Thoracic aorta (tissue), 2 donors: ENCODE data around the gene TMEM145. TPM values are rescaled to one million over a fixed set of nuclear protein-coding genes. Genes with fewer than 3 reads are reported as not detected.

Experiments used
- ATAC-seq: fragments of 150-250 bp; one replicate; pipeline ENCODE4 v1.8.0; 2017; ENCODE audit warnings: low read depth; ENCODE audit not compliant: insufficient number of reproducible peaks, low FRiP score
- DNase-seq: peaks from one replicate; pipeline ENCODE4 v3.0.0-alpha.2; 2020; ENCODE audit warnings: low spot score
- H3K27ac ChIP-seq, 2 donors: fragments of 200-600 bp; sonication (generic); 1 replicate in 1 of 2; 2 replicates in 1 of 2; pipeline ENCODE4 v1.5.1; 2016; ENCODE audit warnings: mild to moderate bottlenecking in 2 of 2, moderate library complexity in 2 of 2
- H3K27me3 ChIP-seq: fragments of 200-600 bp; sonication (generic); replicated peaks from 2 replicates; pipeline ENCODE4 v1.6.0; 2016; ENCODE audit warnings: mild to moderate bottlenecking; ENCODE audit not compliant: insufficient read depth
- H3K36me3 ChIP-seq: fragments of 200-600 bp; sonication (generic); one replicate; pipeline ENCODE4 v1.5.1; 2016
- H3K4me1 ChIP-seq, 2 donors: fragments of 200-600 bp; sonication (generic); 1 replicate in 1 of 2; 2 replicates in 1 of 2; pipeline versions ENCODE4 v1.5.1 to v1.6.0; 2016; ENCODE audit warnings: low read depth in 2 of 2, mild to moderate bottlenecking in 1 of 2; ENCODE audit not compliant: control insufficient read depth in 1 of 2
- H3K4me3 ChIP-seq: fragments of 200-600 bp; sonication (generic); 2 replicates; pipeline ENCODE4 v1.5.1; 2016; ENCODE audit warnings: mild to moderate bottlenecking
- H3K9me3 ChIP-seq: fragments of 200-600 bp; sonication (generic); 2 replicates; pipeline ENCODE4 v1.5.1; 2016
- total RNA-seq, 2 donors: library from RNA; depleted of rRNA; stranded (reverse); fragments of >200 nt; gene quantifications; one replicate each; pipeline versions ENCODE4 v1.1.0 to v1.2.3, GENCODE V29; 2016
- TF ChIP-seq, protein P1 (sequence below): fragments of 200-600 bp; sonication (generic); IDR thresholded peaks from one replicate; pipeline ENCODE4 v1.5.1; 2019; ENCODE audit warnings: antibody characterized with exemption

The TMEM145 gene
- total RNA-seq, 2 donors from 2014 or later: not detected

DNA sequence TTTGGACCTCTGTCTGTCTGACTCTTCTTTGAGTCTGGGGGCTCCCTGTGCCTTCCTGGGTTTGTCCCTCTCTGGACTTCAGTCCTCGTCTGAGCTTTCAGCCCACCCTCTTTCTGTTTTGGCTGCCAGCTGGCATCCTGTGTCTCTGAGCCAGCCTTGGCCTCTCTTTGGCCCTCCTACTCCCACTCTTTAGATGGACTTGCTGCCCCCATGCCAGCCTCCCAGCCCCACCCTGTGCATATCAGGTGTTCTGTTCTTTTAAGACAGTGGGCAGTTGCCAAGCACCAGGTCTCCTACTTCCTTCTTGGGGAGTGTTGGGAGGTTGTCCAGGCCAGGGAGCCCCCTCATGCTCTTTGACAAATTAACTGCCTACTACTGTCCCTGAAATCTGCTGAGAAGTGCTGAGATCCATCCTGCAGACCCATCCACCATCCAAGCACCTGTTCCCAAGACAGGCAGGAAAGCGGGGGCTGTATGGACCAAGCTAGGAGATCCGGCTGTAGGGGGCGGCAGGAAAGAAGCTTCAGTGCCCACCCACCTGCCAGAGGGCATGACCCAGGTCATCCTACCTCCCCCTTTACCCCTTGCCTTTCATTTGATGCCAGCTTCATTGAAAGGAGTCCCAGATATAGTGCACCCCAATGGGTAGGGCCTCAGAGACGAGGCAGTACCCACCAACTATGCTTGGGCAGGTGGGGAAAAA is 34.5 kb upstream of the TMEM145 start:
- peak overlapping the region; percentile 81 for H3K4me3 ChIP-seq
- H3K27me3 ChIP-seq: no peaks in the 10 kb centered on the region
- ATAC-seq (no peak), DNase-seq (no peak)
- no peaks in the 10 kb centered on the region for H3K9me3 ChIP-seq
- H3K4me1 ChIP-seq: peaks cover 59 to 83% of the 10 kb centered on the region in 2 donors
- peak overlapping the region; percentile 91 to 95 for H3K27ac ChIP-seq
- TF ChIP-seq, protein P1, sequence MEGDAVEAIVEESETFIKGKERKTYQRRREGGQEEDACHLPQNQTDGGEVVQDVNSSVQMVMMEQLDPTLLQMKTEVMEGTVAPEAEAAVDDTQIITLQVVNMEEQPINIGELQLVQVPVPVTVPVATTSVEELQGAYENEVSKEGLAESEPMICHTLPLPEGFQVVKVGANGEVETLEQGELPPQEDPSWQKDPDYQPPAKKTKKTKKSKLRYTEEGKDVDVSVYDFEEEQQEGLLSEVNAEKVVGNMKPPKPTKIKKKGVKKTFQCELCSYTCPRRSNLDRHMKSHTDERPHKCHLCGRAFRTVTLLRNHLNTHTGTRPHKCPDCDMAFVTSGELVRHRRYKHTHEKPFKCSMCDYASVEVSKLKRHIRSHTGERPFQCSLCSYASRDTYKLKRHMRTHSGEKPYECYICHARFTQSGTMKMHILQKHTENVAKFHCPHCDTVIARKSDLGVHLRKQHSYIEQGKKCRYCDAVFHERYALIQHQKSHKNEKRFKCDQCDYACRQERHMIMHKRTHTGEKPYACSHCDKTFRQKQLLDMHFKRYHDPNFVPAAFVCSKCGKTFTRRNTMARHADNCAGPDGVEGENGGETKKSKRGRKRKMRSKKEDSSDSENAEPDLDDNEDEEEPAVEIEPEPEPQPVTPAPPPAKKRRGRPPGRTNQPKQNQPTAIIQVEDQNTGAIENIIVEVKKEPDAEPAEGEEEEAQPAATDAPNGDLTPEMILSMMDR: no peak
- H3K36me3 ChIP-seq: peaks cover 18% of the 10 kb centered on the region

DNA sequence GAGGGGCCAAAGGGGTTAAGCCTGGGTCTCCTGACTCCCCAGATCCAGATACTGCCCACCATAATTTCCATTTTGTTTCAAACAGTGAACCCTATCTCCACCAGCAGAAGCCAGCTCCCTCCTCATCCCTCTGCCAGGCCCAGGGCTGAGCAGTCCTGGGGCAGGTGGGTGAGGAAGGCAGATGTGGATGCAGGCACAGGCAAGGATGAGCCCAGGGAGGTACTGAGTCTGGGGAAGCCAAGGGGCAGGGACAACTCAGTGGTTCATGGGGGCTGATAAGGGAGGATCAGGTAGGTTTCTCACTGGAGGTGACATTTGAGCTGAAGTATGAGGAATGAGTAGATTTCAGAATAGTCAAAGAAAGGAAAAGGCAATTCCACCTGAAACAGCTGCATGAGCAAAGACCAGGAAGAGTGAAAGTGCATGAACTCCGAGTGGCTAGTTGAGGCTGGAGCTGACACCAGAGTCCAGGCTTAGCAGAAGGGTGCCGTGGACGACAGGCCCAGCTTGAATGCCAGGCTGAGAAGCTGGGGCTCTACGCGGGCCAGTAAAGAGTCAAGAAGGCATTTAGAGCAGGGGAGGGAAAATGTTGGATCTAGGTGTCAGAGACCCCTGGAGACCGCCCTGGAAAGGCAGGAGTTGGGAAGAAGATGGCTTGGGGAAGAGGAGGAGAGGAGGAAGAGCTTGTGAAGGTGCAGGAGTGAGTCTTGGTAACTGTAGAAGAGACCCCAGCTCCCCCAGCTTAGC is 33.8 kb upstream of the TMEM145 start:
- ATAC-seq: no peak
- TF ChIP-seq, protein P1: no peak
- Histone ChIP-seq H3K27me3 (no peaks in the 10 kb centered on the region), H3K4me1 (peaks cover 59 to 76% of the 10 kb centered on the region in 2 donors), H3K27ac (peak overlapping the region; percentile 91 to 95), H3K9me3 (no peaks in the 10 kb centered on the region), H3K4me3 (peak overlapping the region; percentile 81), H3K36me3 (peaks cover 11% of the 10 kb centered on the region)
- no peak for DNase-seq

DNA sequence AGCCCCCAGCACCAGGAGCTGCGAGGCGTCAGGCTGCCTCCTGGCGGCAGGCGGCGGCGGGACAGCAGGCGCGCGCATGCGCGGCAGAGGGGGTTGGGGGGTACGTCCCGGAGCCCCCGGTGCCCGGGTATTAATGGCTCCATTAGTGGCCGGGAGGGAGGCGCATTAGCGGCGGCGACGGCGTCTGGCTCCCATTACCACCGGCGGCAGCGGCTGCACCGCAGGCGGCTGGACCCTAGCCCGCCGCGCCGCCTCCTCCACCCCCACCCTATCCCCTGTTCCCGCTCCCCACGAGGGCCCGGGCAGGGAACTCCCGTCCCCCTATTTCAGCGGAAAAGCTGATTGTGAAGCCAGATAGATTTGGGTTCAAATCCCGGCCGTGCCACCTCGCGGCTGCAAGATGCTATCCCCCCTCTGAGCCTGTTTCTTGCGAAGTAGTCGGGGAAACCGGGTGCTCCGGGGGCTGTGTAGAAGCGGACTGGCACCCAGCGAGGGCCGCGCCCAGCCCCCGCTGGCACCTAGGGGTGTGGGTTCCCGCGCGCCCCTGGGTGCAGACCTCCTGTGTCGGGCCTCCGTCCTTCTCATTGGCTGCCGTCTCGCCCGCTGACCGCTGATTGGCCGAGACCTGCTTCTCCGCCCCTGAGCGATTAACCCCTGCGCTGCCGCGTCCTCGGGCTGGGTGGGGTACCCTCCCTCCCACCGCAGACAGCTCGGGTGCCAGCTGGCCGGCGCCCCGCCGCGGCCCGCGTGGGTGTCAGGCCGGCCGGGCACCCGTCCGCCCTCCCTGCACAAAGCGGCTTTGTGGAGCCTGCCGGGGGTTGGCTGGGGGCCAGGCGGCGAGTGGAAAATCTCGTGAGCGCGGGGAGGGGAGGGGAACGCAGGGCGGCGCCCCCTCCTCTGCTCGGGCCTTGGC is 33.0 kb upstream of the TMEM145 start:
- Histone ChIP-seq H3K4me3 (peak overlapping the region; percentile 81), H3K36me3 (peaks cover 3% of the 10 kb centered on the region), H3K4me1 (peaks cover 56 to 73% of the 10 kb centered on the region in 2 donors), H3K9me3 (no peaks in the 10 kb centered on the region), H3K27me3 (no peaks in the 10 kb centered on the region), H3K27ac (peak overlapping the region; percentile 91 to 95)
- TF ChIP-seq, protein P1: peak; percentile 93
- DNase-seq (peak; percentile 87), ATAC-seq (peak; percentile 47)

DNA sequence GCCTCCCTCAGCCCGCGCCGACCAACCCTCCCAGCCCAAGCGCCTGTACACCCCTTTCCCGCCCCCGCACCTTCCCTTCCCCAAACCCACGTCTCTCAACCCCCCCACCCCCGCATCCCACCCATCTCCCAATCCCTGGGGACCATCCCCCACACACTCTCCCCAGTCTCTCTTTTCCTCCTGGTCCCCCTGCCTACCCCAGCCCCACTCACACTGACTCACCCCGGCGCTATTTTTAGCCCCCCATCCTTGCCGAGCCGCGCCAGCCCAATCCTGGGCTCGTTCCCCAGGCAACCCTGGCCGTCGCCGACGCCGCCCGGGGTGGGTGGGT is 32.3 kb upstream of the TMEM145 start:
- H3K36me3 ChIP-seq: no peaks in the 10 kb centered on the region
- DNase-seq: no peak
- H3K27ac ChIP-seq: peak overlapping the region; percentile 91 to 95
- no peaks in the 10 kb centered on the region for H3K9me3 ChIP-seq
- ATAC-seq: no peak
- H3K27me3 ChIP-seq: no peaks in the 10 kb centered on the region
- H3K4me1 ChIP-seq: peaks cover 59 to 74% of the 10 kb centered on the region in 2 donors
- H3K4me3 ChIP-seq: peak overlapping the region; percentile 81
- TF ChIP-seq, protein P1: no peak
